ENCODE results near the gene ITPK1.
"Not testable (repeated sequence)": the region's sequence is repeated elsewhere in the genome, so short reads cannot be mapped to it uniquely, and the experiment has no call there.

Gene ITPK1

DNA sequence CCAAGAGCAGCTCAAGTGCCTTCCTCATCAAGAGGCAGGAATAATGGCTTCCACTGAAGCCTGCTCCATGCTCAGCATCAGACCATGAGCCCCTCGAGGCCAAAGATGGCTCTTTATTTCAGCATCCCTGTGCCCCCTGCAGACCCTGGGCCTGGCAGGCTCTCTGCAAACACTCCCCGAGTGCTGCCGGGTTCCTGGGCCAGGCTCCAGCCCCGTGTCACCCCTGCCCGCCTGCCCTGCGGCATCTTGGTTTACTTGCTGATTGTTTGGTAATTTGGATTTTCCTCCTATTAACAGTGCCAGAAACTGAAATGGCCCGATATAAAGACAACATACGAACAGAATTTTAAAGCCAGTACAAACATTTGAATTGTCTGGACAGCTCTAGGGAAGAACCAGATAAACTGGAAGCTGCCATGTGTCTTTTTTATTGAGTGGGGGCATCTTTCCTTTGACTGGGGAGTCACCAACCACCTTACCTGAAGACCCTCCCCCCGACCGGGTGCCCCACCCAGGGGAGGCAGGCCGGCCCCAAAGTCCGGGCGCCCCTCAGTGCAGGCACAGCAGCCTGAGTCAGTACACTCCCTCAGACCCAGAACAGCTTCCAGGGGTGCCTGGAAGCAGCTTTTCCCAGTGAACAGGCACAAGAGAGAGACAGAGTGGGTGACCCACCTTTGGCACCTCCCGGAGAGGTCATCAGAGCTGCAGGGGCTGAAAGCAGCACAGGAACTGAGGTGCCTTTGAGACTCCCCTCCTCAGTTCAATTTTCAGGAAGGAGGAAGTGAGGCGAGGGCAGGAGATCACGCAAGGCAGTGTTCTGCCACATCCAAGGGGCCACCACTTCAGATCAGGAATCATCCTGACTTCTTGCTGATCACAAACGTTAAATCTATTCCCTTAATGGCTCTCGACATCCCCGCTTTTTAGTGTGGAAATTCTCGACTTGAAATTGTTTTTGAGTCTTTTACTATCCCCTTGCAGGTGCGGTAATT lies 30.6 kb downstream of the ITPK1 start:
- no peak for DNase-seq (ENCODE audit: low spot score)

- no peak for DNase-seq (ENCODE audit: low spot score)
These were observed 31.3 kb downstream of the ITPK1 start for GRCh38 chr14:93084402-93084801.

GRCh38 chr14:93083917-93084316 lies 31.8 kb downstream of the ITPK1 start:
- no peak for DNase-seq (ENCODE audit: low spot score)

- no peak for DNase-seq (ENCODE audit: low spot score)
These were observed 33.1 kb downstream of the ITPK1 start for GRCh38 chr14:93082576-93083001.

DNA sequence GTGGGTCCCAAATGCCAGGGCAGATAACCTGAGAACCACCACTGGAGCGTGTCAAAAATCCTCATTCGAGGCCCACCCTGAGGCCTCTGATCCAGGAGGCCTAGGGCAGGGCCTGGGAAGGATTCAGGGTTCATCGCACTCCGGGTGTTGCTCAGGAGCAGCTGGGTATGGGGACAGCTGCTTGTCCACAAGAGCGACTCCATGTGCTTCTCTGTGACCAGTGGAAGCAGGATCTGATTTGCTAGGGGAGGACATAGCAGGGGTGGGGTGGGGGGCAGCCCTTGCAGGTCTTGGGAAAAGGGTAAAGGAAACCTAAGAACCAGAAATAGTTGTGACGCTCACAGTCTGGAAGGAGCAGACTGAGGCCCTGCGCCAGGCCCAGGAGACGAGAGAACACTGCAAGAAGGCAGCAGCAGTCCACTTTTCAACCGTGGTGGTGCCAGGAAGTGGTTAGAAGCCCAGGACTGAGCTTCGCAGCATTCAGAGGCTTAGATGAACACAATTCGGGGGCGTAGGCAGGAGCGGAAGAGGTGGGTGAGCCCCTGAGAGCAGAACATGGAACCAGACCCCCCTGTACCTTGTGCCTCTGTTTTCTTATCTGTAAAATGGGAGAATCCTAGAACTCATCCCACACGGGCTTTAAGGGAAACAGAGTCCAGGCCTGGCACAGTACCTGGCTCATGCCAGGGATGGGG lies 33.7 kb downstream of the ITPK1 start:
- DNase-seq (ENCODE audit: low spot score) = no peak

GRCh38 chr14:93079865-93080403 lies 35.8 kb downstream of the ITPK1 start:
- DNase-seq (ENCODE audit: low spot score) = no peak

DNA sequence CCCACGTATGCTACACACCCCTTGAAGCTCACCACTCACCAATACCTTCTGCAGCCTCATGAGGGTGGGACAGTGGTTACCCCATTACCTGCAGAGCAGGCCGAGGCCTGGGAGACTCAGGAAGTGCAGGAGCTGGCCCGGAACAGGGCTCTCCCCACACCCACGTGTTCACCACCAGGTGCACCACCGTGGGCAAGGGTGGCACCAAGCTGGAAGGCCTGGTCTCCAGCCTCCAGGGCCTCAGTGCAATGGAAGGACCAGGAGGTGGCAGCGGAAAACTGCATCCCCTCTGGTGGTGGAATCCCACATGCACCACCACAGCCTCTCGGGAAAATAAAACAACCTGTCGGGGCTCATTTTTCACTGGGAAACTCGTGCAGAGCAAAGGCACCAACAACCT lies 36.4 kb downstream of the ITPK1 start:
- DNase-seq (ENCODE audit: low spot score) = no peak

- no peak for DNase-seq (ENCODE audit: low spot score)
These were observed 36.9 kb downstream of the ITPK1 start for GRCh38 chr14:93078870-93079269.

DNA sequence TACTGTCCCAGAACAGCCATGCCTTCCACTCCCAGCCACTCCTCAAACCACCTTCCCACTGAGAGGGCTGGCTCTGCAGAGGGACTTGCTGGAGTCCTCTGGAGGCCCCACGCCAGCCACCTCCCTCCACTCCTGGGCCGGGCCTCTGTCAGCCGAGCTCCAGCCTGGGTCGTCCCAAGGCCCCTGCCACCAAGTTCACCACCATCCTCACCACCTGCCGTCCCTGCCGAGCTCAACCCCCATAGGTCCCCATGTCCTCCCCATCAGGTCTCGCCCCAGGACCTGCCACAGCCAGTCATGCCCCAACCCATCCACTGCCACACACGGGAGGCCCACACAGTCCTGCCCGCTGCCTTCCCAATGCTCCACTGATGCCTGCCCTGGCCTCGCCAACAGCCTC lies 39.0 kb downstream of the ITPK1 start:
- no peak for DNase-seq (ENCODE audit: low spot score)

DNA sequence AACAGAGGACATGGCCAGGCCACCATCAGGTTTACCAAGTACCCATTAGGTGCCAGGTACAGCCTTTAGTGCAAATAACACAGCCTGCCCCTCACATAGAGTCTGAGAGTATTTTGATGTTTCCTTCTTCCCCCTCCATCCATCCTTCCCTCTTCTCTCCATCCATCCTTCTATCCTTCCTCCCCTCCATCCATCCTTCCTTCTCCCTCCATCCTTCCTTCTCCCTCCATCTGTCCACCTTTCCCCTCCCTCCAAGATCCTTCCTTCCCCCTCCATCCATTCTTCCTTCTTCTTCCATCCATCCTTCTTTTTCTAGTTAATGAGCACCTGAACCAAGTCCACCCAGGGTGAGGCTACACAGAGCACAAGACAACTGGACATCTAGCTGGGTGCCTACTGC lies 39.8 kb downstream of the ITPK1 start:
- DNase-seq (ENCODE audit: low spot score) = no peak

DNA sequence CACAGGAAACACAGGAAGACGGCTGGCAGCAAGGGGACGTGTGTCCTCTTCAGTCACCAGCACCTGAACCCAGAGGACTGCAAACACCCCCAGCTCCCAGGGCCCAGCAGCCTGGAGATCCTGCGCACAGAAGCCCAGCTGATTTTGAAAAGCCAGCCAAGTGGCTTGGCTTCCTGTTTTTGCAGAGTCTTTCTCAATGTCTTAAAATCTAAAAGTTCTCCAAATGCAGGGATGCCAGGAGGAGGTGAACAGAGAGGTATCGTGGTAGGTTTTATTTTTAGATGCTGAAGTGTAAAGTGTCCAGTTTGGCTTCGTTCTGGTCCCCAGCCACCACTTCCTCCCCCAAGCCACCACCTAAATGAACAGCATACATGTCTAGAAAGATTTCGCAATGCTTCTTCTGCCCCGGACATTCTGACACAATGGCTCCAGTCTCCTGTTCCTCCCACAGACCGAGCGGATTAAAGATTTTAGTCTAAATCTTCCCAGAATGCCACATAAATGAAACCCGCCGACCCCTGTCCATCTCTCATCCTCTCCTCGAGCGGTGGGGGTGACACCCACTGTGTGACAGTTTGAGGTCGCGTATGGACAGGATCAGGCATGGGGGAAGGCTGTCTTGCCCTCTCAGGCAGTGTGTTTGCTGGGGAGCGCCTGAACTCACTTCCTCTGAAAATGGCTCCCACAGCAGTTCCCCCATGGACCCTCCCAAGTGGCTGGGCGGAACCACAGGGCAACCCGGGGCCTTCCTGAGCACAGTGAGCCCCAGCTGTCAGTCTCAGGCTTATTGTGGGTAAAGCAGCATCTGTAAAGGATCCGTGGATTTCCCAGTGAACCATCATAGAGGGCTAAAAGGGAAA lies 41.6 kb downstream of the ITPK1 start:
- DNase-seq (ENCODE audit: low spot score) = no peak

GRCh38 chr14:93073358-93073707 lies 42.4 kb downstream of the ITPK1 start:
- DNase-seq (ENCODE audit: low spot score) = no peak

- no peak for DNase-seq (ENCODE audit: low spot score)
These were observed 42.9 kb downstream of the ITPK1 start for GRCh38 chr14:93072659-93073357.

DNA sequence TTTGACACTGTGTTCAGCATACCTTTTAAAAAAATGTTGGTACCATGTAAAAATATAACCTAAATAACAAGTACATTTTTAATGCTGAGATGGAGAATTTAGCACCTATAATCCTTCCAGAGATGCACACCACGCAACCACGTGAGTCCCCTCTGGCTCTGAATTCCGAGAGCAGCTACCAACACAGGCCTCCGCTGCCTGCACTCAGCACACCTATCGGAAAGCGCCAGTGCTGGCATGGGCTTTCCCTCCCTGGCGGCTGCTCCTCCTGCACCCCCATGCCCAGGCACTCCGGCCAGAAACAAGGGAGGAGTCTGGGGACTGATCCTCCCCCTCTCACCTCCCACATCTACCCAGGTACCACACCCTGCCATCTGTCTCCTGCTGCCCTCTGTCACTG lies 47.0 kb downstream of the ITPK1 start:
- no peak for DNase-seq (ENCODE audit: low spot score)

- no peak for DNase-seq (ENCODE audit: low spot score)
These were observed 48.6 kb downstream of the ITPK1 start for GRCh38 chr14:93067088-93067487.

GRCh38 chr14:93065272-93065730 lies 50.4 kb downstream of the ITPK1 start:
- no peak for DNase-seq (ENCODE audit: low spot score)

DNA sequence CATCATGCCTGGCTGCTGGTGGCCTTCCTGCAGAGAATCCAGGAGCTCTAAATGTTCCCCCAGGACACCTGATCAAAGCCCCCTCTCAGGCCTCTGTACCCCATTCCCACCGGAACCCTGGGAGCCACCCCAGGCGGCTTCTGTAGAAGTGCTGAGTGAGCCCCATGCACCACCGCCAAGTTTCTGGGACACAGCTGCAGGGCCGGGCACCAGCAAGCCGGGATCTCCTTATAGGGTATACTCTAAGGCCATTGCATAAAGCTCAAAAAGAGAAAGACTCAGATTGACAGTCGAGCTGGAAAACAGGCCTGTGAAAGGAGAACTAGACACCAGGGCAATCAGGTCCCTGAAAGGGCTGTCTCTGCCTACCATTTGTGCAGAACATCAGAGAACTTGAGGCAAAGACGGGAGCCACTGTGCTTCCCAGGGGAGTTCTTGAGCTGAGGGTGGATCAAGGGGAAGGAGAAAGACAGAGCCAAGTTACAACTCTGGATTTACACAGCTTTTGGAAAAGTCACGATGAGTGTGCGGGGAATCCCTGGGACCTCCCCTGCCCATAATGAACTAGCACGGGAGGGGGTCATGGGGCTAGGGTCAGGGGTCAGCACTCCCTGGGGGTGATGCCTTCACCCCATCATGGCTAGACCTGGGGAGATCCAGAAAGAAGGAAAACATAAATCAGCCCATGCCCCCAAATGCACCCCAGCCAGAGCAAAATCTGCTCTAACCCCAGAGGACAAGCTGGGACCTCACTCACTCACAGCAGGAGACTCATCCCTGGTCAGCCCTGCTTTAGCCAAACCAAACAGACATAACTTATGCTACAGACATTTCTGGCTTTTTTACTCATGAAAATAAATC lies 51.1 kb downstream of the ITPK1 start:
- no peak for DNase-seq (ENCODE audit: low spot score)

GRCh38 chr14:93063393-93063792 lies 52.3 kb downstream of the ITPK1 start:
- no peak for DNase-seq (ENCODE audit: low spot score)

GRCh38 chr14:93062890-93063289 lies 52.8 kb downstream of the ITPK1 start:
- DNase-seq (ENCODE audit: low spot score) = no peak

GRCh38 chr14:93062013-93062412 lies 53.7 kb downstream of the ITPK1 start:
- DNase-seq (ENCODE audit: low spot score) = not testable (repeated sequence)

All from hematopoietic multipotent progenitor cell treated with erythropoietin and hydrocortisone succinate and interleukin-3 and kit ligand, for 17 days (in vitro differentiated cells).